Breast epithelium (tissue), 4 donors: ENCODE data around the gene GART. TPM values are rescaled to one million over a fixed set of nuclear protein-coding genes. Genes with fewer than 3 reads are reported as not detected.
A peak's percentile ranks its signal among the peaks of the same experiment; 100 is the strongest.

Experiments
- DNase-seq, 2 donors: peaks; one replicate each; pipeline ENCODE4 v3.0.0-alpha.2; 2019; ENCODE audit warnings: low spot score in 2 of 2
- H3K27ac ChIP-seq, 2 donors: fragments of 200-600 bp; sonication (generic) in 1 of 2; one replicate each; pipeline ENCODE4 v1.5.1; 2016 to 2019; ENCODE audit warnings: mild to moderate bottlenecking in 1 of 2
- H3K27me3 ChIP-seq, 2 donors: fragments of 200-600 bp; sonication (generic) in 1 of 2; one replicate each; pipeline versions ENCODE4 v1.5.1 to v1.6.0; 2017 to 2019; ENCODE audit warnings: control low read depth in 1 of 2, mild to moderate bottlenecking in 1 of 2
- H3K36me3 ChIP-seq: fragments of 200-600 bp; one replicate; pipeline ENCODE4 v1.5.1; 2019
- H3K4me1 ChIP-seq, 2 donors: fragments of 200-600 bp; sonication (generic); one replicate each; pipeline ENCODE4 v1.5.1; 2016 to 2019; ENCODE audit warnings: control low read depth in 1 of 2
- H3K4me3 ChIP-seq, 3 donors: fragments of 200-600 bp; sonication (generic); 1 replicate in 2 of 3; 2 replicates in 1 of 3; pipeline ENCODE4 v1.5.1; 2016 to 2019; ENCODE audit warnings: mild to moderate bottlenecking in 3 of 3, moderate library complexity in 2 of 3
- H3K9me3 ChIP-seq, 2 donors: fragments of 200-600 bp; sonication (generic) in 1 of 2; one replicate each; pipeline ENCODE4 v1.5.1; 2016 to 2019; ENCODE audit warnings: control low read depth in 1 of 2
- CTCF ChIP-seq, 3 donors: fragments of 450-650 bp; IDR thresholded peaks; one replicate each; pipeline ENCODE4 v1.5.1; 2016 to 2017; ENCODE audit warnings: antibody characterized with exemption in 3 of 3, mild to moderate bottlenecking in 3 of 3, moderate library complexity in 3 of 3
- POLR2A ChIP-seq: fragments of 450-650 bp; IDR thresholded peaks from one replicate; pipeline ENCODE4 v1.6.1; 2016; ENCODE audit warnings: antibody characterized with exemption, mild to moderate bottlenecking, moderate library complexity
- POLR2AphosphoS5 ChIP-seq, 3 donors: sonication (generic); formaldehyde crosslinking; IDR thresholded peaks; one replicate each; pipeline ENCODE4 v1.6.1; 2017; ENCODE audit warnings: antibody characterized with exemption in 3 of 3
- intact Hi-C: fragments of 100-400 bp; cut with DNase I; formaldehyde crosslinking; loops from one replicate; pipeline ENCODE4 v1.15.1; 2023; ENCODE audit warnings: low total_unique reads
- total RNA-seq, 3 donors: library from RNA; depleted of rRNA; stranded (reverse); fragments of >200 nt; gene quantifications; one replicate each; pipeline ENCODE4 v1.1.0, GENCODE V29; 2016

The GART gene
- total RNA-seq, 3 donors from 2014 or later: 80.6 to 90.8 (median 89.4) TPM

GRCh38 chr21:33550772-33551660 is 9.1 kb upstream of the GART start:
- Histone ChIP-seq H3K36me3 (peaks cover 24% of the 10 kb centered on the region), H3K9me3 (no peaks in the 10 kb centered on the region), H3K27ac (no peak overlapping the region), H3K4me3 (no peak overlapping the region), H3K4me1 (peaks cover 0 to 5% of the 10 kb centered on the region in 2 donors), H3K27me3 (no peaks in the 10 kb centered on the region)
- TF ChIP-seq POLR2A (no peak), CTCF (IDR thresholded peaks at IDR 0.05) (no peak), POLR2AphosphoS5 (IDR thresholded peaks at IDR 0.05) (no peak)
- DNase-seq: no peak
- intact Hi-C loops: loop anchor here (5.0 kb wide), 1 partner anchor 466 kb away; no protein-coding TSS in a partner anchor

- Histone ChIP-seq H3K36me3 (peaks cover 24% of the 10 kb centered on the region), H3K9me3 (no peaks in the 10 kb centered on the region), H3K27me3 (no peaks in the 10 kb centered on the region), H3K4me3 (no peak overlapping the region), H3K27ac (no peak overlapping the region), H3K4me1 (no peaks in the 10 kb centered on the region)
- TF ChIP-seq POLR2A (no peak), CTCF (IDR thresholded peaks at IDR 0.05) (no peak), POLR2AphosphoS5 (IDR thresholded peaks at IDR 0.05) (no peak)
- DNase-seq: no peak
- intact Hi-C loops: loop anchor here (5.0 kb wide), 1 partner anchor 467 kb away; no protein-coding TSS in a partner anchor
These were observed 8.2 kb upstream of the GART start for GRCh38 chr21:33549848-33550771.

- H3K27me3 ChIP-seq: no peaks in the 10 kb centered on the region
- peaks cover 12% of the 10 kb centered on the region for H3K36me3 ChIP-seq
- no peak for DNase-seq
- H3K27ac ChIP-seq: no peak overlapping the region
- no peak for TF ChIP-seq CTCF (IDR thresholded peaks at IDR 0.05)
- TF ChIP-seq POLR2A: no peak
- TF ChIP-seq POLR2AphosphoS5 (IDR thresholded peaks at IDR 0.05): no peak
- intact Hi-C loops: no loop called here
- H3K4me1 ChIP-seq: no peaks in the 10 kb centered on the region
- no peak overlapping the region for H3K4me3 ChIP-seq
- no peaks in the 10 kb centered on the region for H3K9me3 ChIP-seq
These were observed 4.2 kb upstream of the GART start for GRCh38 chr21:33546086-33546485.

GRCh38 chr21:33544451-33545195 is 2.7 kb upstream of the GART start:
- Histone ChIP-seq H3K4me1 (no peaks in the 10 kb centered on the region), H3K36me3 (no peaks in the 10 kb centered on the region), H3K27ac (no peak overlapping the region), H3K9me3 (no peaks in the 10 kb centered on the region), H3K4me3 (peak overlapping the region; percentile 66 to 78 (median 74)), H3K27me3 (no peaks in the 10 kb centered on the region)
- DNase-seq: no peak
- TF ChIP-seq CTCF (IDR thresholded peaks at IDR 0.05) (no peak), POLR2A (no peak), POLR2AphosphoS5 (IDR thresholded peaks at IDR 0.05) (no peak)
- intact Hi-C loops: no loop called here
